Islet precursor cell (in vitro differentiated cells): Measurements from ENCODE around the gene RNF4.

ENCODE experiments used
- DNase-seq: peaks from one replicate; pipeline ENCODE4 v3.0.0-alpha.2; 2018

RNF4 gene

DNA sequence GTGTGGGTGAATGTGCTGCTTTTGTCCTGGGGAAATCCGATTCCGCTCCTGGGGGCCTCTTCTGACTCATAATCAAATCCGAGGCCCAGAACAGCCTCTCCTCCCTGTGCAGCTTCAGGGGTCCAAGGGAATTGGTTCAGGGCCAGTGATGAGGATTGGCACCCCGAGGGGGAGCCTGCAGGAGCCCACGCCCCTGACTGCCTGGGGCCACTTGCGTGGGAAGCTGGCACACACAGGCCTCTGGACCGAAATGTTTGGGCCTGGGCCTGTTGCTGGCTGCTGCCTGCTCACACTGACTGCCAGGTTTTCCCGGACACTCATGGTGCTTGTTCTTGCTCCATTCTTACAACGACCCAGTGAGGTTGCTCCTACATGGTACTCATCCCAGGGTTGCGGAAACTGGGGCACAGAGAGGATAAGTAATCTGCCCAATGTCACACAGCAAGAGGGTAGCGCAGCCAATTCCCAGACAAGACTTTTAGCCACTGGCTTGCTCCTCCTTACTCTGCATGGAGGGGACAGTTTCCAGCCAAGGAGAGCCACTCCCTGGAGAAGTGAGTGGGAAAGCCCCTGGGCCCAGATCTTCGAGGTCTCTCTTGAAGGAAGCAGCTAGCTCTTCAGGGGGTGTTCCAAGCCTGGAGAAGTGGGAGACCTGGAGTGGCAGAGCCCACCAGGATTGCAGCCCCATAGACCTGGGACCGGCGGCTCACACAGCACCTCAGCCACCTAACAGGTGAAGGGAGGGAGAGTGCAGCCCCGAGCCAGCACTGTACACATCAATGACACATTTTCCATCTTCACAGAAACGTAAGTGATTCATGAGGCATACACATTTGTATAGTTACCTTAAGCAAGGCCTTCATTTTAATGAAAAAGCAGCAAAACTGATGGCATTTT, 29.8 kb upstream of the RNF4 start:
- no peak for DNase-seq

DNA sequence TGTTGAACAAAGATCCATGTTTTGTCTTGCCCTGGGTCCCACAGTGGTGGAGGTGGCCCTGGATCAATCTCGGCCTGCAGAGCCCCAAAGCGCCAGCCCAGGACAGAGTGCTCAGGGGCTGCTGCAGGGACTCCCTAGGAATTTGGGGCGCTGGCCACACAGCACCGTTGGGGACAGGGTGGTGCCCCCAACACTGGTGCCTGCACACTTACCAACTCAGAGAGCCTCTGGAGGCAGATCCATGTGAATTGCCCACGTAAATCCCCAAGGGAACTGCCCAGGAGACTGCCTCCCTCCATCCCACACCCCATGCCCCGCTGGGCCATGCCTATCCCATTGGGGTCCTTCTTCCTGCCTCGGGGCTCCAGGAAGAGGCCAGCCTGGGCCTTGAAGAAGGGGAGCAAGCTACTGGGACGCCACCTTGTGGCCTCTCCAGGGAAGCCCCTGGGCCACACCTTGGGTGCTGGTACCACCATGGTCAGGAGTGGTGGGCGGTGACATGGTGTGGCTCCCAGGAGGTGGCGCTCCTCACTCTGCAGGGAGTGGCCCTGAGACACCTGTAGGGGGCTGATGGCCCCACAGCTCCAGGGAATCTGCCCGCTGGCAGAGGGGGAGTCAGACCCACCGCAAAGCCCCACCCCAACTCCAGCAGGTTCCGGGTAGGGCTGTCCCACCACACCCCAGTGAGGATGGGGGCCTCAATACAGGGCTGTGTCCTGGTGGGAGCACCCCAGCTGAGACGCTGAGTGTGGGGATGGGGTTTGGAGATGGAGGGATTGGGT, 27.3 kb upstream of the RNF4 start:
- peak; percentile 88 for DNase-seq

DNA sequence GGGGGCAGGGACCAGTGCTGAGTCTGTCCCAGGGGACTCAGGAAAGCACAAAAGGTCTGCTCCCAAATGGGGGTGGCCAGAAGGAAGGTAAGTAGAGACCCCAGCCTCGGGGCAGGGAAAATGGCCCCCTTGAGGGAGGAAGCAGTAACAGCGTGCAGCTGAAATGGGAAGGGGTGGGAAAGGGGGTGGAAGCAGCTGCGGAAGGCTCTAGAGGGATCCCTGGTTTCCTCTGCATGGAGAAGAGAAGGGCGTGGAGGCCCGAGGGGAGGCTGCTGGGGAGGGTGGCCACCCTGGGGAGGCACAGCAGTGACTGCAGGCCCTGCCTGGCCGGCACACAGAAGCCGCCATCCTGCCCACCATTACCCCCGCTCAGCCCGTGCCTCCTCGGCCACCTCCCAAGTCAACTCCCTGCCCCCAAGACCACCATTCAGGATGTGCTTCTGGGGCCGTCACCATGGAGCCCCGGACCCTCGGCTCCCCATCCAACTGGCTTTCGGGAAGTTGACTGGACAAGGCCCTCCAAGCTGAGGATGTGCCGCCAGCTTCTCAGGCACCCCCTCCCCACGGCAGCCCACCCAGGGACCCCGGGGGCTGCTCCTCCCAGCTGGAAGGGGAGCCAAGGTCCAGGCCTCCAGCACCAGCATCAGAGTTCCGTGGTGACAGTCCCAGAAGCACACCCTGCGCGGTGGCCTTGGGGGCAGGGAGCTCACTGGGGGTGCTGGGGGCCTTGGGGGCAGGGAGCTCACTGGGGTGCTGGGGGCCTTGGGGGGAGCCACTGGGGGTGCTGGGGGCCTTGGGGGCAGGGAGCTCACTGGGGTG, 26.5 kb upstream of the RNF4 start:
- DNase-seq, result no peak

DNA sequence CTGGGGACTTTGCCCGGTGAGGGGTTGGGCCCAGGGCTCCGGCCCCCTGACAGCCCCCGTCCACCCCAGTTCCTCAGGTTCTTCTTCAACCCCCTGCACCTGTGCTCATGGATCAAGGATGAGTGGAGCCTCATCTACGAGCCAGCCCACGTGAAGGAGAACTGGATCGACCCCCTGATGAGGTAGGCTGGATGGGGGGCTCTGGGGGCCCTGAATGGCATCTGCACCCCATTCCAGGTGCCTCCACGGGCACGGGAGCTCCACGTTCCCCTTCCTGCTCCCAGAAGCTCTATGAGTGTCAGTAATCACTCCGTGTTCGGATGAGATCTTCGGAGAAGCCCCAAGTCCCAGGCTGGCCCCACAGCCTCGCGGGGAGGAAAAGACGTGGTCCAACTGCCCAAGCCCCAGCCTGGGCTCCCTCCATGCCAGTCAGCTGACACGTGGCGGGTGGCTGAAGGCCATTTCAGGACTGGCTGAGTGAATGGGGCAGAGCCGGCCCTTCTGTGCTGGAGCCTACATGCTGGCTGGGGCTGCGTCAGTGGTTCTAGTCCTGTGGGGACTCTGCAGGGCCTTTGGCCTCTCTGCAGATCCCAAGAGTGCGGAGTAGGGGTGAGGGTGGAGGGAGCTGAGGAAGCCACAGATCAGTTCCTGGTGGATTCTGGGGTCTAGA, 25.7 kb upstream of the RNF4 start:
- peak; percentile 49 for DNase-seq

DNA sequence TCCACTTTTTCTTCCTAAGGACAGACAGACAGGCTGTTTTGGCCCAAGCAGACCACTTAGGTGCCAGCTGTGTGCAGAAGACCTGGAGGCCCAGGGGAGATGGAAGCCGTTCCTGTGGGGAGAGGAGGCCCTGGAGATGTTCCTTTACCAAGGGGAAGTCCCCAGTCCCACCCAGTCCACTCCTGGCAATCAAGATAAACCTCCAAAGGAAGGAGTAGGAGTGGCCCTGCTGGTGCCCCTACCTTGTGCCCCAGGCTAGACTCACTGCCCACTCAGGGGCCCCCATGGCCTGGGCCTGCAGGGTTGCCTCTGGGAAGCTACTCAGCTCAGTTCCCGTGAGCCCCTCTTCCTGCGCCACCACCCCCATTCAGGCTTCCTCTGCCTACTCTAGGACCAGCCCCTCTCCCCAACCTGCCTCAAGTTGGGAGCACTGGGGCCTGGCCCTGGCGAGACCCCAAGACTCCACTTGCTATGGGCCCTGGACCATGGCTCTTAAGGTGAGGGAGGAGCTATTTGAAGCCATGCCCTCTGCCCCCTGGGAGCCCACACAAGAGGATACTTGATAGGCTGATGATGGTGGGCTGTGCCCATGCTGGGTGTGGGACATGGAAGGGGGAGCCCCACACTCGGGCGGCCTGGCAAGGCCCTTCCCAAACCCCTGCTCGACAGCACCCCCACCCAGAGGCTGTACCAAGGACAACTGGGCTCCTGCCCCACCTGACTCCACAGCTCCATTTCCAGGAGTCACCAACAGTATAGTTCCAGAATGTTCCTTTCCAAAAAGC, 24.8 kb upstream of the RNF4 start:
- no peak for DNase-seq

DNA sequence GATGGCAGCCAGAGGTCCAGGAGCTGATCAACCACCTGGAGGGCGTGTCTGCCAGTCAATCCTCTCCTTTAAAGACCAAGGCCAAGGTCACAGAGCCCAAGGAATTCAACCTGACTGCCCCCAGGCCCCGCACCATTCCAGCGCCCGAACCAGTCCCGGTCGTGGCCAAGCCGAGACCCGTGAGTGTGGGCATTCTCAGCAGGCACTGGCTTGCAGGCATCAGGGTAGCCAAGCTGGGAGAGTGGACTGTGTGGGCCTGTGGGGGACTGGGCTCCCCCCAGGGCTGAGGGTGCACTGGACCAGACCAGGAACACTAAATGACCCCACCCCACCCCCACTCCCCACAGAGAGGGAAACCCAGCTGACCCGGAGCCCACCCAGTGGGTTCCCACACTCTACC, 23.8 kb upstream of the RNF4 start:
- DNase-seq, result no peak

DNA sequence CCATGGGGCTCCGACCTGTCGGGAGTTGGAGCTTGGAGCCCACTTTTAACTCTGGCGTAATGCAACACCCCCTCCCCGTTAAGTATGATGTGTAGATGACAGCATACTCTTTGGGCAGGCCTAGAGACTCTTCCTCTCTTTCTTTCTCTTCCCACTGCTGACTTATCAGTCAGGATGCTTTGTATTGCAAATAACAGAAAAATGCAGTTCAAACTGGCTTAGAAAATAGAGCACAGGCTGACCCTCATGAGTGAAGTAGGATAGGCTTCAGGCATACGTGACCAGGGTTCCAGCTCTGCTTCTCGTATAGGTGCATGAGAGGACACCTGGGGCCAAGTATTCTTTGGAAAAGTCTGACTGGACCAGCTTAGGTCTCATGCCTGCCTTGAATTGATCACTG, 23.3 kb upstream of the RNF4 start:
- DNase-seq, result no peak

DNA sequence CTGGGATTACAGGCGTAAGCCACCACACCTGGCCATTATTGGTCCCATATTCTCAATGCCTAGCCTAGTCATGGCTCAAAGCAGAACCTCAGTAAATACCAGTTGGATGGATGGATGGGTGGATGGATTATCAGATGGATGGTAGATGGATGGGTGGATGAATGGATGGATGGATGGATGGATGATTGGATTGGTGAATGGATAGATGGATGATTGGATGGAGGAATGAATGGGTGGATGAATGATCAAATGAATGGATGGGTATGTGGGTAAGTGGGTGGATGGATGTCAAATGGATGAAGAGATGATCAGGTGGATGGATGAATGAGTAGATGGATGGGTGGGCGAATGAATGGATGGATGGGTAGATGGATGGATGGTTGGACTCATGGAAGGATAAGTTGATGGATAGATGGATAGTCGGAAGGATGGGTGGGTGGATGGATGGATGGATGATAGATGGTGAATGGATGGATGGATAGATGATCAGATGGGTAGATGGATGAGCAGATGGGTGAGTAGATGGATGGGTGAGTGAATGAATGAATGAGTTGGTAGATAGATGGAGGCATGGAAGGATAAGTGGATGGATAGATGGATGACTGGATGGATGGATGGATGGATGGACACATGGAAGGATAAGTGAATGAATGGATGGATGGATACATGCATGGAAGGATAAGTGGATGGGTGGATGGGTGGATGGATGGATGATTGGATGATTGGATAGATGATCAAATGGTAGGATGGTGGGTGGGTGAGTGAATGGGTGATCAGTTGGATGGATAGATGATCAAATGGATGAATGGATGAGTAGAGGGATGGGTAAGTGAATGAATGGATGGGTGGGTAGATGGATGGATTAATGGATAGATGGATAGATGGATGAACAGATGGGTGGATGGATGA, 22.0 kb upstream of the RNF4 start:
- no peak for DNase-seq

DNA sequence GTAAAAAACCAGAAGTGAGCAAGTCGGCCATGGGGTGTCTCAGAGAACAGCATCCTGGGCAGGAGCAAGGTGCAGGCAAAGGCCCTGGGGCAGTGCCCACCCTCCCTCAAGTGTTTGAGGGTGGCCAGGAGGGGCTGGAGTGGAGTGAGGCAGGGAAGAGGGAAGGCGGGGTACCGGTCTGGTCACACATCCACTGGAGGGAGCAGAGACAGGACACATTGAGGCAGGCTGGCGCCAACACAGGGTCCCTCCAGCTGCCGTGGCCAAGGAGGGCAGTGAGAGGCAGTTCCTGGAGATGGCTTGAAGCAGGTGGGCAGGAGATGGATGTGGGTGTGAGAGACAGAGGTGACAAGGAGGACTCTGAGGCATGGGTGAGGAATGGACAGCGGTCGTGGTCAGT, 20.3 kb upstream of the RNF4 start:
- DNase-seq, result no peak

DNA sequence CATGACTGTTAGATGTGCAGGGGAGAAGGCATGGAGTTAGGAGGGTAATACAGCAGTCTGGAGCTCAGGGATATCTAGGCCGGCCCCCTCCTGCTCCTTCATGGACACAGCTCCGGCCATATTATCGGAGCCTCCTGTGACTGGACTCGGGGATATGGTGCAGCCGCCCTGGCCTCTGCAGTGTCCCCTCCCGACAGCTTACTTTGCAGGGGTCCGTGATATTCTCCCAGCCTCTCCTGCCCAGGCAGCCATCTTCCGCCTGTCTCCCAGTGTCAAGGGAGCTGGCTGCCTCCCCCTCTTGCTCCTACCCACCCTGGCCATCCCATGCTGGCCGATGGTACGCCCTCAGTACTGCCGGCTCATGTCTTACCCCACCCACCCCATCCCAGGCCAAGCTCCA, 19.9 kb upstream of the RNF4 start:
- DNase-seq, result no peak

DNA sequence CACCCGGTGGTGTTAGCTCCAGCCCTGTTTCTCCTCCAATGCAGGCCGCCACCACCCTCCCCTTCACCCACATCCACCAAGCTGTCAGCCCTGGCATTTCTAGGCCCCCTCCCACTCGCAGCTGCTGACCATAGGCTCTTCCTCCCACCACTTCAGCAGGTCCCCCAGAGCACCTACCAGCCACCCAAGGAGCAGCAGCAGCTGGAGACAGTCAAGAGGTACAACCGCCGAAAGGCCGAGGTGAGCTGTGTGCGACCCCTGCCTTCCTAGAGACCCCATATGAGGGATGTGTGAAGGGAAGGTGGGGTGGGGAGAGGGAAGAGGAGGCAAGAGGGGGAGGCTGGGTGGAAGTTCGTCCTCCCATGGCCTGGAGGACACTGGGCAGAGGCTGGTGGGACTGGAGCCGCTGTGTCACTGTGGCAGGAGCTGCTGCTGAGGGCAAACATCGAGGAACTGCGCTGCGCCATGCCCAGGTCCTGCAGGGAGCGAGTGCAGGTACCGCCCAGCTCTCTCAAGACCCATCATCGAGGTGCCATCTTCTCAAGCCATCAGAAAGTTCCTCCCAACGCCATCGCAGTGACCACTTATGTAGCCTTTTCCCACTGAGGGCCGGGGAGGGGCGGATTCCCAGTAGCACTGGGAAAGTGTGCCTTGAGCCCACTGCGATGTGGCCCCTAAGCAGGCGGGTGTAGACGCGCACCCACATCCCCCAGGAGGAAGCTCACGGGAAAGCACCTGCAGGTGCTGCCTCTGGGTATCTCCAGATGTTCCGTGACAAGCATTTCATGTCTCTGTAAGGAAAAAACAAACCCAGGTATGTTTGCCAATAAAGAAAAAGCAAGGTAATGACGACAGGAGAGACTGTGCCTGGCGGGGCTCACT, 19.2 kb upstream of the RNF4 start:
- DNase-seq, result no peak

DNA sequence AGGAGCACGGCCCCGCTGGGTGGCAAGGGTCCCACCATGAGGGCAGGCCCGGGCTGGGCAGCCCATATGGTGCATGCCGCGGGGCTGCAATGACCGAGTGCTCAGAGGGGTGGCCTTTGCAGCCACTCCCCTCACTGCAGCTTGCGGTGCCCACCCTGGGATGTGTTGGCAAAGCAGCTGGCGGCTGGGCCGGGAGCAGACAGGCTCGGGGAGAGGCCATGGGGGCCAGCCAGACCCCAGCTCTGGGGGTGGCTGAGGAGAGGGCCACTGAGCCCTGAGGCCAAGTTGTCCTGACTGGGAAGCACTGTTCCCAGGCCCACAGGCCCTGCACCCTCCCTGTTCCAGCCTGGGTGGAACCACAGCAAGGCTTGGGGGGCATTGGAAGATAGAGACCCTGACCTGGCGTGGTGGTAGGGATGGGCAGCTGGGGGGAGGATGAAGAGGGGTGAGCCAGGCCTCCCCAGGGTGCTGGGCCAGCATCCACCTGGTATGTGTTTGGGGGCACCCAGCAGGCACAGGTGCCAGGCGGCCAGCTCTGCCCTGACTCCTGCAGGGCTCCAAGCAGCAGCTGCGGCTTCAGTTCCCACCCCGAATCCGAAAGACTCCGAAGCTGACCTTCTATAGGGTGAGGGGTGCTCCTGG, 18.4 kb upstream of the RNF4 start:
- DNase-seq, result no peak

DNA sequence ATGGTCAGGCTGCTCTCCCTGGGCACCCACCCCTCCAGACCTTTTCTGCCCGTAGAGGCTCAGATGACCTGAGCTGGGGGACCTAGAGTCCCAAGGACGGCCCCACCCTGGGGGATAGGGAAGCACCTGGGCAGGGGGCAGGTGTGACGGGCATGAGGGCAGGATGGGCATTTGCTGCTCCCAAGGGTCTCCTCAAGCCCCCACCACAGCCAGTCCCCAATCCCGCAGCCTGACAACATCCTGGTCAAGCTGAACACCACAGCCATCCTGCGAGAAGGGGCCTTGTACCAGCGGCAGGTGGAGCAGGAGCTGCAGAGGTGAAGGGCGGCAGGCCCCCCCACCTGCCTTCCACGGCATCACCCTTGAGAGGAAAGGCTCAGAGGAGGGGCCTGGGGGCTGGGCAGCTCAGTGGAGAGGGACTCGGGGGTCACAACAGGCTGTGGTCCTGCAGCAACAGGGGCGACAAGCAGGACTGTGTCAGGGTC, 17.8 kb upstream of the RNF4 start:
- DNase-seq, result peak; percentile 47

DNA sequence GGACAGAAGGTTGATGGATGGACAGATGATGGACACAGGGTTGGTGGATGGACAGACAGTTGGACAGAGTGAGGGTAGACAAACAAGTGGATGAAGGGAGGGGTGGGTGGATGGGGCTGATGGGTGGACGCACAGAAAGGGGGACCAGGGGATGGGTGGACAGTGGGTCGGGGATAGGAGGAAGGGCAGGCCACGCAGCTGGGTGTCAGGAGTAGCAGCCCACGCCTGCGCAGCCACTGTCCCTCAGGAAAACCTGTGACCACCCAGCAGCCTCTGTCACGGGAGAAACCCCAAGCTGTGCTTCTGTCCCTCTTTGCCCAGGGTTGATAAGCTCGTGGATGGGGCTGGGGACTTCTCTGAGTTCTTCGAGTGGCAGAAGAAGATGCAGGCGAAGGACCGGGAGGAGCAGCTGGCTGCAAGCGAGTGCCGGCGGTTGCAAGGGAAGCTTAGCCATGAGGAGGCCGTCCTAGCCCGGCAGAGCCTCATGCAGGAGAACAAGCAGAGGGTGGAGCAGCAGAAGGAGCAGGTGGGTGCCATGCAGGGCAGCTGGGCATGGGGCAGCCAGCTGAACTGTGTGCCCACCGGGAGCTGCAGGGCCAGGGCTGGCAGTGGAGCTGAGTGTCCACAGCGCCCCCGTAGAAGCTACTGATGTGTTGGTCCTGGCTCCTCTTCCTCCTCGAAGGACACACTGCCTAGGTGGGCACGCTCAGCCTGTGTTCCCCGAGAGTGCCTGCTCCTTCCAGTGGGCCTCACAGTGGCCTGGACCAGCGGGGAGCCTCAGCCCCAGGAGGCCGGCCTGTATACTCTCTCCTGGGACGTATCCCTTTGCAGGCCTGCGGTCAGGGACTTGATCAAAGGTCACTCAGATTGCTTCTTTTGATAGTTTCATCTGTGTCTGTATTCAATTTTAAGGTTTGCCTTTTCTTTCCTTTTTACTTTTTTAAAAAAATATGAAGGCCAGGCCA, 16.8 kb upstream of the RNF4 start:
- DNase-seq, result peak; percentile 48

DNA sequence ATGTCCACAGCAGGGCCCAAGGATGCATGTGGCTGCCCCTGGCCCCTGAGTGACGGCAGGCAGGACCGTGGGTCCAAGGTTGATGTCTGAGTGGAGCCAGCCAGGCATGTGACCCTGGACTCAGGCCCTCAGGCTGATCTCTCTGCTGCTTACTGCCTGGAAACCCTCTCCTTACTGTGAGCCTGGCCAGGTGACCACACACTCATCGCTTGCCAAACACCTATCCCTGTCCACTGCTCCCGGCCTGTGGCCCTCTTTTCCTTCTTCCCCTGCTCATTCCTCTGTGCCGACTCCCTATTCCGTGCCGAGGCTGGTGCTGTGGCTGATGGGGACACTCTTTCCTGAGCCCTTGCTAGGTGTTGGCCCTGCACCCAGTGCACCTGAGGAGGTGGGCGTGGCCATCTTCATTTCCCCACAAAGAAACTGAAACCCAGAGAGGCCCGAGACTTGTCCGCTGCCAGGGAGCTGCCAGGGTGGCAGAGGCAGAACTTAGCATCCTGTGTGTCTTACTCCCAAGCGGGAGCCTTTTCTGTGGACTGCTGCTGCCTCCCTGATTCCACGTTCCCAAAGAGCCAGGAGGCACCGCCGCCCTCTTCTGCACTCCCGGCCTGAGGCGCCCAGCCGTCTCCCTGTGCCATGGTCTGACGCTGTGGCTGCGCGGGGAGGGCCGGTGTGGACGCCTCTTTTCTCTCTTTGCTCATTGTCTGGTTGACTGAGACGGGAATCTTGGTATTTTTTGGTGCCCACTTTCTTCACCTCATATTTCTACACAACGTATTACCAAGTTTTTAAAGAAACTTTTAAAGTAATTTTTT, 11.2 kb upstream of the RNF4 start:
- no peak for DNase-seq

DNA sequence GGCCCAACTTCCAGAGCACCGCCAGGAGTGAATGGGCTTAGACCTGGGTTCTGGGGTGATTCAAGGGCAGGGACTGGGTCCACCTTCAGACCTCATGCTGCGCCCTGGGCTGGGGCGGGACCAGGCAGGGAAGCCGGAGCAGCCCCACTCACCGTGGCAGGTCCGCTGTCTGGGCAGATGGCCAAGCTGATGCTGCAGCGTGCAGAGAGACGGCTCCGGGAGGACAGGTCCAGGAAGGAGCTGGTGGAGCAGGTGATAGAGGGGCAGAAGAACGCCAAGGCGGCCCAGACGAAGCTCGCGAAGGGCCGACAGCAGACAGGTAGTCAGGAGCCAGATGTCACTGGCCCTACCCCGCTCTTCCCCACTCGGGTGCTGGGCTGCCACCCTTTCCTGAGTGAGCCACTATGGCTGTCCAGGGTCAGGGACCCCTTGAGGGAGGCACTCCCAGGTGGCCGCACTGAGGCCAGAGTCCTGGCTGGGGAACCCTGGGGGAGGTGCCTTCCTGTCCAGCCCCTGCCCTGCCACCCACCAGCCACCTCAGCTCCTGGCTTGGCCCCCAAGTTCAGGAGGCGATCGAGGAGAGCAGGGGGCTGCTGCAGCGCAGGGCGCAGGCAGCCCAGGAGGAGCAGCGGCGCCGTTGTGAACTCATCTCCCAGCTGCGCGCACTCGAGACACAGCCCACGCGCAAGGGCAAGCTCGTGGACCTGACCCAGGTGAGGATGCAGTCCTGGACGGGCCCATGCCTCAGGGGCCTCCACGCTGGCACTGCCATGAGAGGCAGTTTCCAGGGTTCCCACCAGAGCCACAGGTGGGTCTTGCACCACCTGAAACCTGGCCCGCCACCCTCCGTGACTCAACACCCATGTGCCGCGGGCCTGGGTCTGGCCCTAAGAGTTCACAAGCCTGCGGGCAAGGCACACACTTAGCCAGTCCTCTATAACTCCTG, 10.1 kb upstream of the RNF4 start:
- no peak for DNase-seq
